ENCODE measurements around the gene CTIF.

The CTIF gene

GRCh38 chr18:48623468-48624235 is 84.8 kb downstream of the CTIF start:
- DNase-seq: no peak

GRCh38 chr18:48624856-48625255 is 86.0 kb downstream of the CTIF start:
- DNase-seq: no peak

DNA sequence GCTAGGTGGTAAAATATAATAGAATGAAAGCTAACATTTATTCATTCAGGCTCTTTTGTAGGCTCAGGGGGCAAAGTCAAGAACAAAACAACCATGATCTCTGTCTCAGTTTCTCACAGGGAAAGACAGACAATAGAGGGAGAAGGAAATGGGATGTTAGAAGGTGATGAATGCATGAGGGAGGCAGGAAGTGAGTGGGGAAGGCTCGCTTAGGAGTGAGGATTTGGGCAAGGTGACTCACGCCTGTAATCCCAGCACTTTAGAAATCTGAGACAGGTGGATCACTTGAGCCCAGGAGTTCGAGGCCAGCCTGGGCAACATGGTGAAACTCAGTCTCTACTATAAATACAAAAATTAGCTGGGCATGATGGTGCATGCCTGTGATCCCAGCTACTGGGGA is 88.4 kb downstream of the CTIF start:
- no peak for DNase-seq

DNA sequence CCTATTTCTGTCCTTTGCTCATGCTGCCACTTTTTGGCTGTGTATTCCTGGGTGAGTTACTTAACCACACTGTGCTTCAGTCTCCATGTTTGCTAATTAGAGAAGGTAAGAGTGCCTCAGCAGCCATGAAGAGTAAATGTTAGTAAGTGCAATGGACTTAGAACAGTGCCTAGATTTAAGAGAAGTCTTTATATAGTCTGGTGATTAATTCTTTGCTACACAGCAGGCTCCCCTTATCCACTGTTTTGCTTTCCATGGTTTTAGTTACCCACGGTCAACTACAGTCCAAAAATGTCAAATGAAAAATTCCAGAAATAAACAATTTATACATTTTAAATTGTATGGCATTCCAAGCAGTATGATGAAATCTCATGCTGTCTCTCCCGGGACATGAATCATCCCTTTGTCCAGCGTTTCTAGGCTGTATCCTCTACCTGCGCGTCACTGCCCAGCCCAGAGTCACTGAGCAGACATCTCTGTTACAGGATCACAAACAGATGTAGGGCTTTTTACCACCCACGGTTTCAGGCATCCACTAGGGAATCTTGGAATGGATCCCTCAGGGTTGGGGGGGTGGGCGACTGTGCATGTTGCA is 91.0 kb downstream of the CTIF start:
- DNase-seq: no peak

DNA sequence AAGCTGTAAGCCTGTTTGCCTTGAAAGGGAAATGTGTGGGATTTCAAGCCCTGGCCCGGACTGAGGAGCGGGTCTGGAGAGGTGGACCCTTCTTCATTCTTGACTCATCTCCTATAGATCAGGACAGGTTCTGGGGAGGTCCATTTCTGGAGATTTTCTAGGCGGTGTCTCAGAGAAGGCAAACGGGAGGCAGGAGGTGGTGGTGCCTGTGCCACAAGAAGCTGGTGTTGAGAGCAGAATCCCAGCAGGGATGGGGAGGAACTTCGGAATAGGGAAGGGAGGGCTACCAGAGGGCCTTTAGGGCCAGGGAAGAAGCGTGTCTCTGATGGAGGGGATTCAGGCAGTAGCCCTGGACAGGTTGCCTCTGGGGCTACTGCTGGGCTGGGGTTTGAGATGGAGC is 93.0 kb downstream of the CTIF start:
- DNase-seq: no peak

- no peak for DNase-seq
Measured at GRCh38 chr18:48632676-48633257, 93.9 kb downstream of the CTIF start.

- no peak for DNase-seq
Measured at GRCh38 chr18:48634491-48634890, 95.7 kb downstream of the CTIF start.

DNA sequence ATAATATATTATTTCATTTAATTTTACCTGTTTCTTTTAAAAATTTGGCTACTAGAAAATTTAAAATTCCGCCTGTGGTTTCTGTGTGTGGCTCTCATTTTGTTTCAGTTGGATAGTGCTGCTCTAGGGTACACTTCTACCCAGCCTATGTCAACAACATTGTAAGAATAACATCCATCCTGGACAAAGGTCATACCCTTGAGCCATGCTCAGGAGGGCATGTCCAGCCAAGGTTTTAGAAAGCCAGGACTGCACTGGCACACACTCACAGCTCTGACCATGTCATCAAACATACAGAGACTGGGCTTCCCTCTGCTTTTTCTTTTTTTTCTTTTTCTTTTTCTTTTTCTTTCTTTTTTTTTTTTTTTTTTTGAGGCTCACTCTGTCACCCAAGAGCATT is 96.1 kb downstream of the CTIF start:
- DNase-seq: no peak

GRCh38 chr18:48635806-48636205 is 97.0 kb downstream of the CTIF start:
- no peak for DNase-seq

GRCh38 chr18:48636436-48636835 is 97.6 kb downstream of the CTIF start:
- DNase-seq: no peak

GRCh38 chr18:48637081-48637990 is 98.5 kb downstream of the CTIF start:
- DNase-seq: no peak

DNA sequence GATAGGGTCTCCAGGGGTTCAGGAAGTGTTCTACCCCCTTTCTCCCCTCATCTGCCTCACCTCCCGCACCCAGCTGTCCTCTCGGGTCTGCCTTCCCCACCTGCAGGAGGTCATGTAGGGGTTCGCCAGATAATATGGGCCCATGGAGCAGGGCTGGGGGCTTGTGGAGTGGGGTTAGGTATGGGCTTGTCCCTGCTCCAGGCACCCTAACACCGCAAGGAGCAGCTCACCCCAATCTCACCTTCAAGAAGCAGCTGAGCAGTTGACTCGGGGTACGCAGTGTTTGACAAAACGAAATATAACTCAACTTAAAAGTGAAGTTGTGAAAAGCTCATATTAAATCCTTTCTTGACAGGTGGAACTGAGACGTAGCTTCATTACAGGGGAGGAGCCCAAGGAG is 99.6 kb downstream of the CTIF start:
- no peak for DNase-seq

DNA sequence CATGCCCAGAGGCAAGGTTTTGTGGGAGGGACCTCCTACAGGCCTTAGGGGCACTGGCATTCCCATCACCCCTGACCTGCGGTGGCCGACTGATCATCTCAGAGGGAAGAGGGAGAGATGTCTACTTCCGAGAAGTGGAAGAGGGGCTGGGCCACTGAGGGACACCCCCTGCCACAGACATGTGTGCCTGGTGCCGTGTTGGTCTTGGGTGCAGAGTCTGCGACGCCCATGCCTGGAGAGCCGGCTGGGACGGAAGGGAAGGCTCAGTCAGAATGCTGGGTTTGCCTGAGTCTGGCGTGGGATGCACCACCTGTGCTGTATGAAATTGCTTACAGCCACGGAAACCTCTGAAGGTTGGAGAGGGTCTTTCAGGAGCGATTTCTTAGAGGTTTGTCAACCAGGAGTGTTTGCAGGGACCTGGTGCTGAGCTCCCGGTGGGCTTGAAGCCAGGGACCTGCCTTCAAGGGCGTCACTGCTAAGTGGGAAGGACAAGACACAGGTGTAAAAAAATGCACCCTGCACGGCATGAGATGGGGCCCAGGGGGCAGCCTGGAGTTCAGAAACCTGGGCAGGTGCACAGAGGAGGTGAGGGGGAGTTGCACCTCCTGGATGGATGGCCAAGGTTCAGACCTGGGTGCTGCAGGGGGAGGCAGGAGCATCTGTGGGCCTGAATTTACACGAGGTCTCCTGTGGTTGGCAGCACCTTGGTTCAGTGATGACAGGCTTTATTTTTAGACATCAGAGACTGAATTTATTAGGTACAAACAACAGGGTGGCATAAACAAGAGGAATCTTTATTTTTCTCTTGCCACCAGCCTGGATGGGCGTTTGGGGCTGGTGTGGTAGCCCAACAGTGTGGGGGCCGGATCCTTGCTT is 100.3 kb downstream of the CTIF start:
- no peak for DNase-seq

GRCh38 chr18:48639772-48640432 is 101.1 kb downstream of the CTIF start:
- no peak for DNase-seq

DNA sequence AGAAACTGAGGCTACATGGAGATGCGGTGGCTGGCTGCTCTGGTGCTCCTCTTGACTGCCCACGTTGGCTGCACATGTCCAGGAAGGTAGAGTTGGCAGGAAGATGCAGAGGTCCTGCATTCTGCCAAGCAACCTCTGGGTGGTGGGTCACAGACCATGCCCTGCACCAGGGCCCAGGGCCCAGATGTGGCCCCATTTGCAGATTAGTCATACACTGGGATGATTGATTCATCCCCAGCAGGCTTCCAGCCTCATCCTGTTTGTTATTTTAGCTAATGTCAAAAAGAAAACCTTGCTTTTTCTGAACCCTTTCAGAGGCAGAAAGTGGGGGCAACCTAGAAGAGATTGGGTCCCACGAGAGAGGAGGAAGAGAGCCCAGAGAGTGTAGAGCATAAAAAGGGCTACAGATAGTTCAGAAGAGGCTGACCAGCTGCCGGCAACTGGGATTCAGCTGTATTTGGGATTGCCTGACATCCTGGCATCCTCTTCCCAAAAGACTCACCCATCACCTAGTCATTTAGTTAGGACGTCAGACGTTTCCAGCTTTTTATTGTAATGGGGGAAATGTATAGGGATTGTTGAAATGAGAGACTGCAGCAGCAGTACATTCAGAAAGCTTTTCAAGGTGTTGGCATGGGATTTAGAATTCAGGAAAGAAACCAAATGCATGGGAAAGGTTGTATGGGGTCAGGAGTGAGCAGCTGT is 101.9 kb downstream of the CTIF start:
- no peak for DNase-seq

DNA sequence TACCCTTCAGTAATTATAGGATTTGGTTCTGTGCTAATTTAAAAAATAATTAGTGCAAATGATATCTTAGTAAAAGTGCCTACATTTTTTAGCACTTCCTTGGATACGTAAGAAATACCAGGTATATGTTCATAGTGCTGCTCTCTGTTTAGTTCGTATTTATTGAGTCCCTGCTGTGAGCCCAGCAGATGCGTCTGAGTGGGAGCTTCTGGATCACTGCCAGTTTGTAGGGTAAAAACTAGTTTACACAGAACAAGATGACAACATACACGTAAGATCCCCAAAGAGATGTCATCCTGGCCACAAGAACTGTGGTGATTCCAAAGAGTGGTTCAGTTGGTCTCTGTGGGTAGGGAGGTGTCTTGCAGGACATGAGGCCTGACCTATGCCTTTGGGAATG is 103.2 kb downstream of the CTIF start:
- DNase-seq: no peak

GRCh38 chr18:48642503-48642902 is 103.7 kb downstream of the CTIF start:
- no peak for DNase-seq

DNA sequence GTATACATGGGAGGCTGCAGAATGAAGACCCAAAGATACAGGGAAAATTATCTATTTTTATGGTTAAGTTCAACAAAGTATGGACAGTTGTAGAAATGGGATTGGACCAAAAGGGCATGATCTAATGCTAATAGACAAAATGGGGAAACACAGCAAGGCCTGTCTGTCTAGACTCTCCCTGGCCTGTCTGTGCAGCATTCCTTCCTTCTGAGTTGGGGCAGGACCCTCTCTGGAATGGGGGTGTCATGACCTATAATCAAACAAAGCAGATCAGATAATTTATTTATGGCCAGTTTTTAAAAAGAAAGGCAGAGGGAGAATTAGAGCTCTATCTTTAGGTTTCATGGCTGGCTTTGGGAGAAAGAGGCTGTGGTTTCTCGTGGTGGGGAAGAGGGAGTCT is 104.4 kb downstream of the CTIF start:
- DNase-seq: no peak

GRCh38 chr18:48644029-48644428 is 105.2 kb downstream of the CTIF start:
- no peak for DNase-seq

DNA sequence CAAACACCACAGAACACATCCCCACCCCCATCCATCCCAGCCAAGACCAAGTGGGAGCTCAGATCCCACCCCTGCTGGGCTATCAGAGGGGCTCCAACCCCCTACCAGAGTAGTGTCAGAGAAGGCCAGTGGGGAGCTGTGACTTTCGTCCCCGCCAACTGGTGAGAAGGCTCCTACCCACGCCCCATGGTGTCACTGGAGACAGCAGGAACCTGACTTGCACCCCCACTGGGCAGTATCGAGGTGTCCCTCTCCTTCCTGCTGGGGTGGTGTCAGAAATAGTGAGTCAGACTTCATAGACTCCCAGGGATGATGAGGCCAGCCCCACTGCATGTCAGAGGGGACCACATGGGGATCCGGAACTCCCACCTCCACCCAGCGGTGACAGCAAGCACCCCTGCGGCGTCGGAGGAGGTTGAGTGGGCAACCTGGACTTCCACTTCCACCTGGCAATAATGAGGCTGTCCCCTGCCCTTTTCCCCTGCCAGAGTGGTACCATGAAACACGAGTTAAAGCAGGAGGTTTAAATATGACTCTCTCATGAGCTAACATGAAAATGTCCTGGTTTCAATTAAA is 106.7 kb downstream of the CTIF start:
- no peak for DNase-seq

- no peak for DNase-seq
Measured at GRCh38 chr18:48646976-48647375, 108.1 kb downstream of the CTIF start.
